Osteocyte (in vitro differentiated cells): Measurements from ENCODE around the gene TSPAN18. TPM values are rescaled to one million over a fixed set of nuclear protein-coding genes. Genes with fewer than 3 reads are reported as not detected.

Experiments used
- DNase-seq: peaks from one replicate; pipeline ENCODE4 v3.0.0; 2021; ENCODE audit warnings: mixed read lengths; ENCODE audit not compliant: unreplicated experiment; ENCODE audit errors: extremely low spot score
- H3K27ac Mint-ChIP-seq: one replicate; pipeline ENCODE4 v1.8.0; 2021; ENCODE audit warnings: mild to moderate bottlenecking, mixed read lengths; ENCODE audit not compliant: unreplicated experiment
- H3K27me3 Mint-ChIP-seq: one replicate; pipeline ENCODE4 v1.8.0; 2021; ENCODE audit warnings: mixed read lengths; ENCODE audit not compliant: unreplicated experiment
- H3K36me3 Mint-ChIP-seq: one replicate; pipeline ENCODE4 v1.8.0; 2021; ENCODE audit warnings: mixed read lengths; ENCODE audit not compliant: unreplicated experiment
- H3K4me1 Mint-ChIP-seq: one replicate; pipeline ENCODE4 v1.8.0; 2021; ENCODE audit warnings: mixed read lengths; ENCODE audit not compliant: unreplicated experiment
- H3K4me3 Mint-ChIP-seq: one replicate; pipeline ENCODE4 v1.8.0; 2021; ENCODE audit warnings: mild to moderate bottlenecking, moderate library complexity, mixed read lengths; ENCODE audit not compliant: unreplicated experiment
- H3K9me3 Mint-ChIP-seq: one replicate; pipeline ENCODE4 v1.8.0; 2021; ENCODE audit warnings: mixed read lengths; ENCODE audit not compliant: unreplicated experiment
- CTCF ChIP-seq: fragments of 200-600 bp; sonication (generic); IDR thresholded peaks from 2 replicates; pipeline ENCODE4 v1.5.0; 2021; ENCODE audit warnings: antibody characterized with exemption, mild to moderate bottlenecking, moderate library complexity
- total RNA-seq: library from RNA; stranded (reverse); gene quantifications from 2 replicates; pipeline ENCODE4 v1.2.1, GENCODE V29; 2021

TSPAN18 gene
- total RNA-seq, 1 donor from 2014 or later, result 13.4 TPM

- no peaks in the 10 kb centered on the region for H3K36me3 Mint-ChIP-seq
- DNase-seq, result no peak
- H3K27ac Mint-ChIP-seq, result no peak overlapping the region
- H3K4me1 Mint-ChIP-seq, result peaks cover 8% of the 10 kb centered on the region
- no peak overlapping the region for H3K4me3 Mint-ChIP-seq
- no peaks in the 10 kb centered on the region for H3K27me3 Mint-ChIP-seq
- TF ChIP-seq CTCF, result no peak
- no peaks in the 10 kb centered on the region for H3K9me3 Mint-ChIP-seq
Observed at GRCh38 chr11:44743326-44743725, 16.6 kb downstream of the TSPAN18 start.

GRCh38 chr11:44743959-44744557 is 17.3 kb downstream of the TSPAN18 start:
- no peak overlapping the region for H3K27ac Mint-ChIP-seq
- H3K4me3 Mint-ChIP-seq, result no peak overlapping the region
- no peak for TF ChIP-seq CTCF
- no peaks in the 10 kb centered on the region for H3K36me3 Mint-ChIP-seq
- peaks cover 8% of the 10 kb centered on the region for H3K4me1 Mint-ChIP-seq
- H3K9me3 Mint-ChIP-seq, result no peaks in the 10 kb centered on the region
- DNase-seq, result no peak
- H3K27me3 Mint-ChIP-seq, result no peaks in the 10 kb centered on the region

GRCh38 chr11:44746894-44747293 is 20.1 kb downstream of the TSPAN18 start:
- Mint-ChIP-seq H3K27me3 (no peaks in the 10 kb centered on the region), H3K36me3 (no peaks in the 10 kb centered on the region), H3K4me1 (no peaks in the 10 kb centered on the region), H3K27ac (no peak overlapping the region), H3K4me3 (no peak overlapping the region), H3K9me3 (no peaks in the 10 kb centered on the region)
- TF ChIP-seq CTCF, result no peak
- no peak for DNase-seq

- Mint-ChIP-seq H3K27me3 (no peaks in the 10 kb centered on the region), H3K27ac (no peak overlapping the region), H3K36me3 (peaks cover 2% of the 10 kb centered on the region), H3K4me3 (no peak overlapping the region), H3K9me3 (peaks cover 2% of the 10 kb centered on the region), H3K4me1 (peaks cover 2% of the 10 kb centered on the region)
- TF ChIP-seq CTCF, result no peak
- no peak for DNase-seq
Observed at GRCh38 chr11:44747316-44747715, 20.6 kb downstream of the TSPAN18 start.

- Mint-ChIP-seq H3K27me3 (no peaks in the 10 kb centered on the region), H3K9me3 (peaks cover 3% of the 10 kb centered on the region), H3K36me3 (peaks cover 2% of the 10 kb centered on the region), H3K4me1 (peaks cover 7% of the 10 kb centered on the region), H3K4me3 (no peak overlapping the region), H3K27ac (no peak overlapping the region)
- DNase-seq, result no peak
- TF ChIP-seq CTCF, result no peak
Observed at GRCh38 chr11:44747836-44748235, 21.1 kb downstream of the TSPAN18 start.
